Endothelial cell of hepatic sinusoid (primary cell): Measurements from ENCODE around the gene OBP2A.
"Not testable (repeated sequence)": the region's sequence is repeated elsewhere in the genome, so short reads cannot be mapped to it uniquely, and the experiment has no call there.

Experiments used
- in situ Hi-C: cut with HindIII; loops from 2 replicates; pipeline ENCODE4 v1.10.0; 2017; ENCODE audit warnings: low sequenced_read_pairs

The OBP2A gene

DNA sequence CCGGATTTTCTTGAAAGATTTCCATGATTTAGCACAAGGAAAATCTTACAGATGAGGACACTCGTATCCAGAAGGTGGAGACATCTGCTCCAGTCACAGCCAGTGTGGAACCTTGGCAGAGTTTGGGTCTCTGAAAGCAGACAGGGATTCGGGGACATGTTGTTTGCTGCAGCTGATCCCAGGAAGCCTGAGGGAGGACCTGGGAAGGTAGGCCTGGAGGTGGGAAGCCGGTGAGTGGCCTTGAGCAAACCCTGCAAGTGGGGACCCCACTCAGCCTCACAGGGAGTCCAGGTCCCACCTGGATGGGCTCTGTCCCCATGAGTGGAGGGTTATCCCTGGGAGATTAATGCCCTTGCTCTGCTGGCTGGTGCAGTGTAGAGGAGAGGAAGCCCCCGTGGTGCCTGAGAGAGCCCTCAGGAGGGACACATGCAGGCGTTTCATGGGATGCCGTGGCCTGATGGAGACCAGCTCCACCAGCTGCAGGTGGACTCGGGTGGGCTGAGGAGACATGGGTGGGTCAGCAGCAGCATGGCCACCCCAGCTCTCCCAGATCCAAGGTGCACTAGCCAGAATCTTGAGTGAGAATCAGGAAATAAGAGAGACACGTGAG is 37.6 kb upstream of the OBP2A start:
- in situ Hi-C loops, result no loop called here

- in situ Hi-C loops, result no loop called here
These were observed 36.5 kb upstream of the OBP2A start for GRCh38 chr9:135509458-135509857.

- in situ Hi-C loops, result no loop called here
These were observed 33.7 kb upstream of the OBP2A start for GRCh38 chr9:135512241-135512603.

- in situ Hi-C loops, result no loop called here
These were observed 33.0 kb upstream of the OBP2A start for GRCh38 chr9:135512904-135513303.

GRCh38 chr9:135513351-135513846 is 32.5 kb upstream of the OBP2A start:
- in situ Hi-C loops, result no loop called here

GRCh38 chr9:135513906-135514305 is 32.0 kb upstream of the OBP2A start:
- in situ Hi-C loops, result not testable (repeated sequence)

DNA sequence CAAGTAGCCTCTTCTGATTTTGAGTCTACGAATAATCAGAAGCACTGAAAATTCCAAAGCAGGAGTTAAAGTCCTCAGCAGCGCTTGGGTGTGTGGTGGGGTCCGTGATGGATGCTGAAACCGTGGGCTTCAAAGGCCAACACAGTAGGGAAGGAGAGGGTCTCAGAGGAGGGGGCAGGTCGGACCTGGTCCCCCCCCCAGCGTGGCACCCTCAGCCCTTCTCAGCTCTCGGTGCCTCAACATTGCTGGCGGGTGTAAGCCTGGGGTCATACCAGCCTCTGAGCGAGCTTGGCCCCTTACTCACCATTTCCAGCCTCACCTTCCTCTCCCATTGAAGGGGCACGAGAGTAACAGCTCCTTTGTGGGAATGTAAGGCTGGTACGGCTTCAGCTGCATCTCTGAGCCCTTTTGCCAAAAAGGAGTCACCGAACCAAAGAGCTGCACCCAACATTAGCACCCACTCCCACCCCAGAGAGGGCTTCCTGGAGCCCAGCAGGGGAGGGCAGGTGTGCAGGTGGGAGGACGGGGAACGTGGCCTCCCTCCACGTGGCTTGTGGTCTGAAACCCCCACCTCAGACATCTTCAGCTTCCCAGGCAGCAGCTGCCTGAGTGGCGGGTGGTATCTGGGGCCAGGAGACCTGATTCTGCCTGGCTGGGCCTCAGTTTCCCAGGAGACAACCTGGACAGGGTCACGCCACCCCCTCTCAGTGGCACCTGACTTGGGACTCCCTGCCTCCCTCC is 31.4 kb upstream of the OBP2A start:
- in situ Hi-C loops, result no loop called here

DNA sequence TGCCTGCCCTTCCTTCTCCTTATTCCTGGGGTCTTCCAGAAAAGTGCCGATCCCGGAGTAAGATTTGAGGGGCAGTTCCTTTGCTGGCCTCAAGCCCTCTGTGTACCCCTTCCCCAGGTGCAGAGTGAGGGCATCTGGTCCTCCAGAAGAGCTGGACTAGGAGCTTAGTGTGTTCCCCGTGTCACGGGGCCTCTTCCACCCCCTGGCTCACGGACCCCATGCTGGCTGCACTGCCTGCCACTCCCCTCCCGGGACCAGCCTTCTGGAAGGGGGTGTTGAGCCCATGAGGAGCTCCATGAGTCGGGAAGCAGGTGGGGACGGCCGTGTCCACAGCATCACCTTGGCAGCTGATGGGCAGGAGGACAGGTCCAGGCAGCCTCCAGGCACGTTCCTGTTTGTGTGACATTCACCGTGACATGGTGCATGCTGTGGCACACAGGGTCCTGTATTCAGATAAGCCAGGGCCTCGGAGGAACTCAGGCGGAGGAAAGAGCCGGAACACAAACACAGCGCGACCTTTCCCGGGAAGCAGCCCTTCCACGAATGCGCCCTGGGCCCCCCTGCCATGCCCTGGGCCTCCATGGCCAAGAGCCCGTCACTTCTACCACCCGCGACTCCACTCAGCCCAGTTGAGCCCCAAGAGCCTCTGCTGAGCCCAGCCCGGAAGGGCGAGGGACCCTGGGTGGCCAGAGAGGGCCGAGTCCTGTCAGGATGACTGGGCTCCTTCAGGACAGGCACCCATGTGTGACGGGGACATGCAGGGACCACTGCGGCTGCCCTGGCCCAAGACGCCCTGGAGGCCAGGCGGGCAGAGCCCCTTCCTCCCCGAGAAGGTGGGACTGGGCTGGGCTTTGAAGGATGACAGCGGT is 30.6 kb upstream of the OBP2A start:
- in situ Hi-C loops, result no loop called here

DNA sequence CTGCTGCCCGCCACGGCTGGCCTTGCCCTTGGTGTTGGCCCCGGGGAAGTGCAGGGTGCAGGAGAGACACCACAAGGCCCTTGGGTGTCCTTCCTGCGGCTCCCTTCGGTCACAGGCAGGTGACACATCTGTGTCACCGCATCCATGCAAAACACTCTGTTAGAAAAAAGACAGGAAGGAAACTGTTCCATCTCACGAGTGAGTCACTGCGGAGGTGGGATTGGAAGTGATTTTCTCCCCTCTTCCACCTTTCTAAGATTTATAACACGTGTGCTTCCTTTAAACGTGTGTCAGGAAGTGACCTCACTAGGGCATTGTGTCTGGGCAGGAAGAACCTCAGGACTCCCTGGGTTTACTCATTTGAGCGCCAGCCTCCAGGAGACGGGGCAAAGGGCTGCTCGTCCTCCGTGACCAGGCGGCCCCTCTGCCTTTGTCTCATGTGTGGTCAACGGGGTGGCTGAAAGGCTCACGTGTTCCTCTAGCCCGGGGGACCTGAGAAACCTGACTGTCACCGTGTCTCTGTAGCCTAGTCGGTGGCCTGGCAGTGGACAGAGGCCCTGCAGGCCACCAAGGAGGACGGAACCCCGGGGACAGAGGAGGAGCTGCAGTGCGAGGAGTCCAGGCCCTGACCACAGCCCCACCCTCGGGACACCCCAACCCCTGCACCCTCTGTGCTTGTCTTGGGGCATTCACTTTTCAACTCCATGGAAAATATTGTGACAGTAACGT is 29.6 kb upstream of the OBP2A start:
- in situ Hi-C loops, result no loop called here

DNA sequence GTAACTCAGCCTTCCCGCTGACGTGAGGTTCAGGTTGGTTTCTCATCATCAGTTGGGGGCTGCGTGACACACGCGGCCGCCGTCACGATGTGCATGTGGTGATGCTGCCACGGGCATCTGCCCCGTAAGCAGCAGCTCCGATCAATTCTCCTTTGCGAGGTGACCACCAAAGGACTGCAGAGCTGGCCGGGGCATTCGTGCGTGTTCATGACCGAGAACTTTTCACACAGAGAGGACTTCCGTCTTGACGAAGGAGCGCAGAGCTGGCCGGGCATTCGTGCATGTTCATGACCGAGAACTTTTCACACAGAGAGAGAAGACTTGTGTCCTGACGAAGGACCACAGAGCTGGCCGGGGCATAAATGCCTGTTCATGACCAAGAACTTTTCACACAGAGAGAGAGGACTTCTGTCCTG is 28.5 kb upstream of the OBP2A start:
- in situ Hi-C loops, result no loop called here

- in situ Hi-C loops, result no loop called here
These were observed 26.6 kb upstream of the OBP2A start for GRCh38 chr9:135519179-135519971.

DNA sequence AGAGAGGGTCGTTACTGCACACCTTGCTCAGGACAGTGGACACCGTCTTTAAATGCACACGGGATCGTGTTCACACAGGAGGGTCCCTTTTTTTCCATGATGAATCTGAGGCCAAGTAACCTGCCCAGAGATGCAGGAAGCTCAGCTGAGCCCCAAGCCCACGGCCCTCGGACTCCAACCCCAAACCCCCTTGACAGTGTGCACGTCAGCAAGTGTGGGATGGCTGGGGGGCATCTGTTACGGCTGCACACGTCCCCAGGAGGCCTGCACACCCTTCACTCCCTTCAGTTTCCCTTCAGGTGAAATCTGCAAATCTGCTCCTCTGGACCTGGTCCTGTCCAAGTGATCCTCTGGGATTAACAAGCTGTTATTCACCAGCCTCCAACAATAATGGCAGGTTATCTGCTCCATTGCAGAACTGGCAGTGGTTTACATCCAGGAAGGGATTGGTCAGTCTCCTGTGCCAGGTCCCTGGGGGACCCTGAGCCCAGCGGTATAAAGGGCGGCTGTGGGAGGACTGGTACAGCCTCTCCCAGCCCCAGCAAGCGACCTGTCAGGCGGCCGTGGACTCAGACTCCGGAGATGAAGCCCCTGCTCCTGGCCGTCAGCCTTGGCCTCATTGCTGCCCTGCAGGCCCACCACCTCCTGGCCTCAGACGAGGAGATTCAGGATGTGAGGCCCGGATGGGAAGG is 24.9 kb upstream of the OBP2A start, which contains the start of gene LCN1:
Gene LCN1 (plus strand): TSS at position 525 of the 692 bp plus-strand sequence. CDS start 58 bp downstream, at position 583.
- in situ Hi-C loops, result no loop called here

DNA sequence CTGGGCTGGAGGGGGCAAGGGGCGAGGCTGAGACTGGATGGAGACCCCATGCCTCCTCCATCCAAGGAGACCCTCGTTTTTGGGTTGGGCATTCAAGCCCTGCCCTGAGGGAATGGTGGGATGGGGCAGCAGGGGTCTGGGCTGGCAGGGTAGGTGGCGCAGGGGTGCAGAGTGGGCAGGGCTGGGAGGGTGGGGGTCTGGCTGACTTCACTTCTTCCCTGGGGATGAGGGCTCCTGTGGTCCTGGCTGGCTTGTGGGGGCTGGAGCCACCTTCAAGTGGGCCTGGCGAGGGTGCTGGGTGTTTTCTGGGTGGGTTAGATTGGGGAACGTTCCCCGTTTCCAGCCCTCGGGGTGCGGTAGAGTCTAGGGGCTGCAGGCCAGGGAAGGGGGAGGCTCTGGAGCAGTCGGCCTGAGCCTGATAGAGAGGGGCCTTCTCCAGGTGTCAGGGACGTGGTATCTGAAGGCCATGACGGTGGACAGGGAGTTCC is 24.3 kb upstream of the OBP2A start:
- in situ Hi-C loops, result no loop called here

DNA sequence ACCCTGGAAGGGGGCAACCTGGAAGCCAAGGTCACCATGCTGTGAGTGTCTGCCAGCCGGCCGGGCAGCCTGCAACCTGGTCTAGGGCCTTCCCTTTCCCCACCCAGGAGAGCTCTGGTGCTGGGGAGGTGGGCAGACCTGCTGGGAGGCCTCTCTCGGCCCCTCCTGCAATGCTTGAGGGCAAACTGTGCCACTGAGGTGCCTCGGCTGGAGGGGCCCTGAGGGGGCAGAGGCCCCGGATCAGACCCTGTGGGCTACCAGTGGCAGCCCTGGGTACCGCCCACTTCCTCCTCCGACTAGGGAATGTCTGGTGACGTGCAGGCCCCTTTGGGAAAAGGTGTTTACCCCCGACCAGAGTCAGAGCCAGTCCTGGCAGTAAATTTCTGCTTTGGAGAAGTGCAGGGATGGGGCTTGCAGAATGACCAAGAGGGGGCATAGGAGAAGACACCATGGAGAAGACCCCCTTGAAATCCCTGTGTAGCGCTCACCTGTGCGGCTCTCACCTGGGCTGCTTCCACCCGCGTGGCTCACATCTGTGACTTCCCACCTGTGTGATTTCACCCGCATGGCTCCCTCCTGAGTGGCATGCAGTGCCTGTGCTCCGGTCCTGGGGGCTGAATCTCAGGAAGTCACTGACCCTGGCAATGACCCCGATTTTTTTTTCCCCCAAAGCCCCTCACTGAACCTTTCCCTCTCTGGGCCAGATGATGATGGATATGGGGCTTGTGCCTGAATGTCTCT is 23.6 kb upstream of the OBP2A start:
- in situ Hi-C loops, result no loop called here

GRCh38 chr9:135522931-135523330 is 23.0 kb upstream of the OBP2A start:
- in situ Hi-C loops, result no loop called here

DNA sequence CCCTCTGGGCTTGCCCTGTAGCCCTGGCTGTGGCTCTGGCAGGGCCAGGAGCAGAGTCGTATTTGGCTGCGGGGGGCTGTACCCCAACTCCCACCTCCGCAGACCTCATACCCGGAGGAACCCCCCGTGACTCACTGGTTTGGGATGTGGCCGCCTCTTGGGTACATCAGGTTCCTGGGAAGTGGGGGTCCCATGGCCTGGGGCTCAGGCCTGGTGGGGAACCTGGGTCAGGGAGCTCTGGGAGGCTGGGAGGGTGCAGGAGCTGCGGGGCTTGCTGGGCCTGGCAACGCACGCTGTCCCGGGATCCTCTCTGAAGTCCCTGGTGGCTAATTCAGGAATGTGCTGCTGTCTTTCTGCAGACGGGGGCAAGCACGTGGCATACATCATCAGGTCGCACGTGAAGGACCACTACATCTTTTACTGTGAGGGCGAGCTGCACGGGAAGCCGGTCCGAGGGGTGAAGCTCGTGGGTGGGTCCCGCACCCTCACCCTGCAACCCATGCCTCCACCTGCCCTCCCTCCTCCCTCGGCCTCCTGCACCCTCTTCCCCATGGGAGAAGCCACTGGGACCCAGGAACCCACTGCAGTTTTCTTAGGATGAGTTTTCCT is 22.3 kb upstream of the OBP2A start:
- in situ Hi-C loops, result no loop called here

DNA sequence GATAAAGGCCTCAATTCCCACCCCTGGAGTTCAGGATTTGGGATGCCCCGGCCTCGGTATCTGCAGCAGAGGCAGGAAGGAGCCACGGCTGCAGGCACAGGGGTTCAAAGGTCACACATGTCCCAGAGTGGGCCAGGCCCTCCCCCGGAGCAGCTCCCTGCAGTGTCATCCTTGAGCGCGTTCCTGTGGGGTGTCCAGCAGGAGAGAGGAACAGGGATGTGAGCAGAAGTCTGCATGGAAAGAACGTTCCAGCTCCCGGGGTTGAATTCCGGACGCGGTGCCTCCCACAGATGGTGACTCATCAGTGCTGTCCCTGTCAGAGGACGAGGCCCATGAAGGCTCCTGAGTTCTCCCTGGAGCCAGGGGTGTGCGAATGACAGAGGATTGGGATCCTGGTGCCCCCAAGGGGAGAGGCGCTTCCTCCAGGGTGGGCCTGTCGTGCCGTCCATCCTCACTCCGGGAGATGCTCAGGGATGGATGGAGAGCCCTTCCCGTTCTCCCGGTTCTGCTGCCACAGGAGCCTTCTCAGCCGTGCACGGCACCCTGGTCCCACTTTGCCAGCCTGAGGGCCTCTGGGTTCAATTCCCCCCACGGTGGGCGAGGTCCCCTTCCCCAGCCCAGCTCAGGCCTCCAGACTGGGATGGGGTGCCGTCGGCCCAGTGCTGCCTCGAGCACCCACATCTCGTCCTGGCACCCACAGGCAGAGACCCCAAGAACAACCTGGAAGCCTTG is 21.6 kb upstream of the OBP2A start:
- in situ Hi-C loops, result no loop called here
